SIG-M5 treated with dmso at 0.1 percent for 504 hours (cell line): ENCODE data around the gene SETD5.

ENCODE experiments used
- DNase-seq: peaks from one replicate; lab custom pipeline; 2025; ENCODE audit not compliant: unreplicated experiment; lab: John Stamatoyannopoulos, UW

The SETD5 gene

DNA sequence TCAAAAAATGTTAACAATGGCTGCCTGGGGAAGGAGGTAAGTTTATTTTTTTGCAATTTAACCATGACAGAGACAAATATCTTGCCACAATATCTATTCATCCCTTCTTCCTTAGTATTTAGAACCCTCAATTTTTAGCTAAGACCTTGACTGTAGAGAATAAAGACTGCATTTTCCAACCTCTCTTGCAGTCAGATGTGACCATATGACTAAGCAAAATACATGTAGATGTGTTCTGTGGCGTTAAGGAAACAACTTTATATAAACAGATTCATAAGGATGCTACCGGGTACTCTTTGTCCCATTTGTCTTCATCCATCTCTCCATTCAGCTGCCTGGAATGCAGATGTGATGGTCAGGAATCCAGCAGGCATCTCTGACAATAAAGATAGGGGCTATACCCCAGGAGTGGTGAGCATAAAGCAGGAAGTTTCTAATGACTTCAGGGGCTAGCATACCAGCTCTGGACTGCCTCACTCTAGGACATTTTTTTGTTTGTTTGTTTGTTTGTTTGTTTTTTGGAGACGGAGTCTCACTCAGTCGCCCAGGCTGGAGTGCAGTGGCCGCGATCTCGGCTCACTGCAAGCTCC lies 115.1 kb downstream of the SETD5 start:
- no peak for DNase-seq

DNA sequence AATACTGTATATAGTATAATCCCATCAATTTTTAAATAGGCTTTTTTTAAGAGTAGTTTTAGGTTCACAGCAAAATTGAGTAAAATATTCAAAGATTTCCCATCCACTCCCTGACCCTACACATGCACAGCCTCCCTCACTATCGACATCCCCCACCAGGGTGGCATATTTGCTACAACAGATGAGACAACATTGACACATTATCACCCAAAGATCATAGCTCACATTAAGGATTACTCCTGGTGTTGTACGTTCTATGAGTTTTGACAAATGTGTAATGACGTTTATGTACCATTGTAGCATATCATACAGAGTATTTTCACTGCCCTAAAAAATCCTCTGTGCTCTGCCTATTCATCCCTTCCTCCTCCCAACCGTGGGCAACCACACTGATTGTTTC lies 116.9 kb downstream of the SETD5 start:
- no peak for DNase-seq

DNA sequence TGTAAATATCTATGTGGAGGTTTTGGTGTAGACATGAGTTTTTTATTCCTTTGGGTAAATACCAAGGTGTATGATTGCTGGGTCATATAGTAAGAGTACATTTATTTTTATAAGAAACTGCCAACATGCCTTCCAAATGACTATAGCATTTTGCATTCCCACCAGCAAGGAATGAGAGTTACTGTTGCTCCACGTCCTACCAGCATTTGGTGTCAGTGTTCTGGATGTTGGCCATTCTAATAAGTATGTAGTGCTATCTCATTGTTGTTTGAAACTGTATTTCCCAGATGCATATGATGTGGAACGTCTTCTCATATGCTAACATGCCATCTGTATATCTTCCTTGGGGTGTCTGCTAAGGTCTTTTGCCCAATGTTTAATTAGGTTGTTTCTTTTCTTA lies 117.5 kb downstream of the SETD5 start:
- DNase-seq = no peak

DNA sequence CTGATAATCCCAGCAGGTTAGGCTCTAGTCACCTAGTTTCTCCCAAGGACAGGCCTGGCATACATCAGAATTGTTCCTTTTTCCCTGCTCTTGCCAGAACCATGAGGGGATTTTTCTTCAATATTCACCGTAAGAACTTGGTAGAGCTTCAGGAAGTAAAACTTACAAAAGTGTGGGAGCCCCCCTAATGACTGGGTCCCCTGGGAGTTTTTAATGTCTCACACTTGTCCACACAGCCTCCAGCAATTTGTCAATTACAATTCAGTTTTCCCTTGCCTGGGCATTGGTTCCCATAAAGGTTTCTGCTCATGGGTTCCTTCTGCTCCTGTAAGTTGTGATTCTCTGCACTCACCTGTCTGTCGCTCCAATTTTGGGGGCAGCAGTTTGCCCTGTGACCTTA lies 127.7 kb downstream of the SETD5 start:
- DNase-seq = no peak
